Memory B cell (primary cell): ENCODE measurements around the gene FAM204A.
A peak's percentile ranks its signal among the peaks of the same experiment; 100 is the strongest.

Experiments used
- ATAC-seq: fragments of 150-1000 bp; cut with Tn5 transposase; 2 replicates; pipeline ENCODE4 v1.10.0; 2021; ENCODE audit warnings: low read depth, mild to moderate bottlenecking, moderate library complexity
- DNase-seq, 2 donors: peaks; one replicate each; pipeline ENCODE4 v3.0.0; 2022; ENCODE audit warnings: low spot score in 2 of 2
- H3K27ac Mint-ChIP-seq: one replicate; pipeline ENCODE4 v1.8.0; 2022; ENCODE audit warnings: mild to moderate bottlenecking, moderate library complexity, mixed read lengths
- H3K27me3 Mint-ChIP-seq: one replicate; pipeline ENCODE4 v1.8.0; 2022; ENCODE audit warnings: mixed read lengths
- H3K36me3 Mint-ChIP-seq: one replicate; pipeline ENCODE4 v1.8.0; 2022; ENCODE audit warnings: mild to moderate bottlenecking, mixed read lengths
- H3K4me1 Mint-ChIP-seq: one replicate; pipeline ENCODE4 v1.8.0; 2022; ENCODE audit warnings: mixed read lengths
- H3K4me3 Mint-ChIP-seq: one replicate; pipeline ENCODE4 v1.8.0; 2022; ENCODE audit warnings: mild to moderate bottlenecking, moderate library complexity, mixed read lengths
- H3K9me3 Mint-ChIP-seq: one replicate; pipeline ENCODE4 v1.8.0; 2022; ENCODE audit warnings: mixed read lengths

The FAM204A gene

DNA sequence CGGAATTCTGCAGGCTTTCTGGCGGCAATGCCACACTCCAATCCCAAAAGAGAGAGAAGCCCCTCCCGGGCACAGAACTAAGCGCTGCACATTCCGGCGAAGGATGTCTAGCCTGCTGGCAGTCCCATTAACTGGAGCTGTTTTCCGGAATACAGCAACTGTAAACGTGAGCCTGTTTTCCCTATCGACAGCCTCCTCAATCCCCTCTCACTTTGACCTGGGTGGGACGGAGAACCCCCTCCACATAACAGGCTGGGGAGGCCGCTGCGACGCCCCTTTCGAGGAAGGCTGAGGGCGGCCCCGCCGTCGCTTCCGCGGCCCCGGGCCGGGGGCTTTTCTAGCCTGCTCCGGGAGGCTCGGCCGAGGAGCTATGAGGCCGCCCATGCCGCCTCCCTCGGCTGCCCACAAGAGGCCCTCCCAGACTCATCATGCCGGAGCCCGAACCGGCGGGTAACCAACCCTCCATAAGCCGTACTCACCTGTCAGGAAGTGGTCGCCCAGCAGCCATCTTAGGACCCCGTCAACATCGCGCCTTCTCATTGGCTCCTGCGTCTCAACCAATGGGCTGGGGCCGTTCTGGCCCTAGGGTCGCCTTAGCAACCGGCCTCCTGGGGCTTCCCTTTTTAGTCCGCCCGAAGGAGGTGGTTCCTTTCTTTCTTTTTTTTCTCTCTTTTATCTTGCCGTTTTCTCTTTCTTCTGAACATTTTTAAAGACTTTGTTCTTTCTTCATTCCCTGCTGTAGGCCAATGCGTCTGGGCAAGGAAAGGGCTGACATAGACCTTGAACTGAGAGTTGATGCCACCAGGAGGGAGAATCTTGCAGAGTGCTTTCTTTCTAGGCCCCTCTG is at the start of gene FAM204A:
FAM204A (minus strand) TSS at position 534 of the 847 bp plus-strand sequence. CDS start 5,909 bp downstream, outside the sequence.
- peak within 1 kb of the TSS; percentile 94 for H3K4me3 Mint-ChIP-seq
- no peaks in the 10 kb centered on the region for H3K36me3 Mint-ChIP-seq
- no peaks in the 10 kb centered on the region for H3K9me3 Mint-ChIP-seq
- peak within 1 kb of the TSS; percentile 91 for H3K27ac Mint-ChIP-seq
- DNase-seq (peak; percentile 98), ATAC-seq (peak; percentile 99)
- peaks cover 17% of the 10 kb centered on the region for H3K4me1 Mint-ChIP-seq
- H3K27me3 Mint-ChIP-seq, result no peaks in the 10 kb centered on the region

- Mint-ChIP-seq H3K9me3 (peaks cover 4% of the 10 kb centered on the region), H3K27ac (no peak overlapping the region), H3K4me1 (no peaks in the 10 kb centered on the region), H3K4me3 (no peak overlapping the region), H3K36me3 (no peaks in the 10 kb centered on the region), H3K27me3 (peaks cover 8% of the 10 kb centered on the region)
- no peak for DNase-seq
- ATAC-seq, result no peak
Measured at GRCh38 chr10:118383699-118384098, 41.6 kb upstream of the FAM204A start.

- H3K27me3 Mint-ChIP-seq, result peaks cover 8% of the 10 kb centered on the region
- H3K4me3 Mint-ChIP-seq, result no peak overlapping the region
- no peaks in the 10 kb centered on the region for H3K4me1 Mint-ChIP-seq
- DNase-seq, result no peak
- ATAC-seq, result no peak
- H3K36me3 Mint-ChIP-seq, result no peaks in the 10 kb centered on the region
- H3K9me3 Mint-ChIP-seq, result peaks cover 4% of the 10 kb centered on the region
- H3K27ac Mint-ChIP-seq, result no peak overlapping the region
Measured at GRCh38 chr10:118383063-118383689, 41.1 kb upstream of the FAM204A start.

- no peaks in the 10 kb centered on the region for H3K36me3 Mint-ChIP-seq
- no peak for DNase-seq
- H3K4me1 Mint-ChIP-seq, result no peaks in the 10 kb centered on the region
- no peaks in the 10 kb centered on the region for H3K9me3 Mint-ChIP-seq
- no peak for ATAC-seq
- no peak overlapping the region for H3K4me3 Mint-ChIP-seq
- H3K27ac Mint-ChIP-seq, result no peak overlapping the region
- peaks cover 12% of the 10 kb centered on the region for H3K27me3 Mint-ChIP-seq
Measured at GRCh38 chr10:118374404-118374803, 32.3 kb upstream of the FAM204A start.

GRCh38 chr10:118373786-118374185 is 31.7 kb upstream of the FAM204A start:
- Mint-ChIP-seq H3K27ac (no peak overlapping the region), H3K9me3 (no peaks in the 10 kb centered on the region), H3K4me3 (no peak overlapping the region), H3K27me3 (peaks cover 10% of the 10 kb centered on the region), H3K4me1 (no peaks in the 10 kb centered on the region), H3K36me3 (no peaks in the 10 kb centered on the region)
- DNase-seq, result no peak
- no peak for ATAC-seq

- H3K9me3 Mint-ChIP-seq, result peaks cover 8% of the 10 kb centered on the region
- DNase-seq (no peak), ATAC-seq (no peak)
- no peak overlapping the region for H3K4me3 Mint-ChIP-seq
- H3K36me3 Mint-ChIP-seq, result peaks cover 1% of the 10 kb centered on the region
- peaks cover 10% of the 10 kb centered on the region for H3K27me3 Mint-ChIP-seq
- no peak overlapping the region for H3K27ac Mint-ChIP-seq
- no peaks in the 10 kb centered on the region for H3K4me1 Mint-ChIP-seq
Measured at GRCh38 chr10:118370499-118370898, 28.4 kb upstream of the FAM204A start.

GRCh38 chr10:118369641-118370205 is 27.6 kb upstream of the FAM204A start:
- H3K27ac Mint-ChIP-seq, result no peak overlapping the region

GRCh38 chr10:118365702-118366101 is 23.6 kb upstream of the FAM204A start:
- Mint-ChIP-seq H3K4me3 (no peak overlapping the region), H3K4me1 (no peaks in the 10 kb centered on the region)

More at GRCh38 chr10:118369641-118370205, 27.6 kb upstream of the FAM204A start:
- H3K36me3 Mint-ChIP-seq, result peaks cover 1% of the 10 kb centered on the region
- ATAC-seq, result no peak
- no peak overlapping the region for H3K4me3 Mint-ChIP-seq
- no peaks in the 10 kb centered on the region for H3K4me1 Mint-ChIP-seq
- DNase-seq, result no peak
- H3K9me3 Mint-ChIP-seq, result peaks cover 11% of the 10 kb centered on the region
- peaks cover 10% of the 10 kb centered on the region for H3K27me3 Mint-ChIP-seq

GRCh38 chr10:118362103-118362502 is 20.0 kb upstream of the FAM204A start:
- peaks cover 8% of the 10 kb centered on the region for H3K9me3 Mint-ChIP-seq
- DNase-seq, result no peak
- H3K27me3 Mint-ChIP-seq, result peaks cover 5% of the 10 kb centered on the region
- H3K27ac Mint-ChIP-seq, result no peak overlapping the region
- no peaks in the 10 kb centered on the region for H3K4me1 Mint-ChIP-seq
- H3K36me3 Mint-ChIP-seq, result peaks cover 1% of the 10 kb centered on the region
- H3K4me3 Mint-ChIP-seq, result no peak overlapping the region
- ATAC-seq, result no peak

More at GRCh38 chr10:118365702-118366101, 23.6 kb upstream of the FAM204A start:
- no peak for DNase-seq
- no peak for ATAC-seq
- peaks cover 4% of the 10 kb centered on the region for H3K27me3 Mint-ChIP-seq
- H3K27ac Mint-ChIP-seq, result no peak overlapping the region
- H3K36me3 Mint-ChIP-seq, result peaks cover 1% of the 10 kb centered on the region
- peaks cover 11% of the 10 kb centered on the region for H3K9me3 Mint-ChIP-seq

DNA sequence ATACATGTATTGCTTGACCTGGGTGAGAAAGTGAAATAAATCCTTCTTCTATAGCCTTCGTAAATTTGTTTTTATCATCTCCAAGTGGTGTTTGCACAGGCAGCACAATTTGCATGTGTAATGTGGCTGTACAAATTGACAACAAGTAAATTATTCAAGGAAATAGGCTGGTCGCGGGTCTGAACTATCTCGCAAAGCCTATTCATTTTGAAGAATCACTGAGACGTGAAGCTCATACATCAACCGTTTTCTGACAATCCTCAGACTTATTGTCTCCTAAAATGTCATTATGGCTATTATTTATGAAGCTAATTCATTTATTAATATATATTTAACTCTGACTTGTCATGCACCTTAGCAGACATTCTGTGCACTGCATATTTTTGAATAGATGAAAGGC is 16.2 kb upstream of the FAM204A start:
- Mint-ChIP-seq H3K27ac (no peak overlapping the region), H3K9me3 (no peaks in the 10 kb centered on the region)
- DNase-seq, result no peak

DNA sequence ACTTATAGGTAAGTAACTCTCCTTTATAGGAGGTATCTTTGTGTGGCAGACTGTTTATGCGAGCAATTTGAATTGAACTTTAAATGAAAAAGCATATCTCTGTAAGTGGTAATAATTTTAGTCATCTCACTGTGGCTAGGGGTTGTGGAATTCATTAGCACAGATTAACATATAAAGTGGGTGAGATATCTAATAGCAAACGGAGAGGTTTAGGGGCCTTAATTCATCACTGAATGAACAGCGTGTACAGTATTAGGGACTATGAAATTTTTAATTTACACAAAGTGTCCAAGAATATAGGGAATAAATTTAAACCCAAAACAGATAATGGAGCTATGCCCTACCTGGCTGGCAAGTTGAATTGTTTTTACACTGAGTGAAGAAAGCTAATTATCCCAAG is 15.7 kb upstream of the FAM204A start:
- DNase-seq (no peak), ATAC-seq (no peak)
- H3K4me3 Mint-ChIP-seq, result no peak overlapping the region
- H3K27me3 Mint-ChIP-seq, result peaks cover 5% of the 10 kb centered on the region
- H3K36me3 Mint-ChIP-seq, result no peaks in the 10 kb centered on the region
- no peaks in the 10 kb centered on the region for H3K9me3 Mint-ChIP-seq
- no peak overlapping the region for H3K27ac Mint-ChIP-seq
- H3K4me1 Mint-ChIP-seq, result no peaks in the 10 kb centered on the region

More for the DNA sequence above, 16.2 kb upstream of the FAM204A start:
- no peaks in the 10 kb centered on the region for H3K4me1 Mint-ChIP-seq
- H3K27me3 Mint-ChIP-seq, result peaks cover 5% of the 10 kb centered on the region
- H3K4me3 Mint-ChIP-seq, result no peak overlapping the region
- ATAC-seq, result no peak
- no peaks in the 10 kb centered on the region for H3K36me3 Mint-ChIP-seq

- H3K27ac Mint-ChIP-seq, result no peak overlapping the region
- ATAC-seq, result no peak
- H3K36me3 Mint-ChIP-seq, result no peaks in the 10 kb centered on the region
- H3K4me3 Mint-ChIP-seq, result no peak overlapping the region
- no peaks in the 10 kb centered on the region for H3K9me3 Mint-ChIP-seq
- H3K4me1 Mint-ChIP-seq, result no peaks in the 10 kb centered on the region
- no peak for DNase-seq
- peaks cover 9% of the 10 kb centered on the region for H3K27me3 Mint-ChIP-seq
Measured at GRCh38 chr10:118356628-118357027, 14.5 kb upstream of the FAM204A start.

DNA sequence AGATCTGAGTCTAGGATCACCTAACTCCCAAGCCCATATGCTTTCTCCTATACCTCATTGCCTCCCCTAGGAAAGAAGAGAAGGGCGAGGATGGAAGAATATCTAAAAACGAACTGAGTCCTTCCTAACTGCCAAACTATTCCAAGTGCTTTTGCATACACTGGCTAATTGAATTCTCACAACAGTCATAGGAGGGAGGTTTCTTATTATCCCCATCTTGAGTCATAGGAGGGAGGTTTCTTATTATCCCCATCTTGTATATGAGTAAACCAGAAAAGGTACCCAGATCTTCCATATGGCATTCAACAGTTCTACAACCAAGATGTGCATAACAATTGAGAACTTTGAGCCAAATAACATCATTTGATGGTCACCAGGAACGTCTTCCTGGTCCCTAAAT is 13.1 kb upstream of the FAM204A start:
- ATAC-seq (no peak), DNase-seq (no peak)
- Mint-ChIP-seq H3K36me3 (no peaks in the 10 kb centered on the region), H3K27me3 (peaks cover 13% of the 10 kb centered on the region), H3K27ac (no peak overlapping the region), H3K9me3 (no peaks in the 10 kb centered on the region), H3K4me1 (no peaks in the 10 kb centered on the region), H3K4me3 (no peak overlapping the region)

GRCh38 chr10:118349235-118349634 is 7.1 kb upstream of the FAM204A start:
- no peak for DNase-seq
- Mint-ChIP-seq H3K9me3 (no peaks in the 10 kb centered on the region), H3K27ac (no peak overlapping the region), H3K27me3 (peaks cover 11% of the 10 kb centered on the region), H3K4me3 (no peak overlapping the region), H3K4me1 (no peaks in the 10 kb centered on the region), H3K36me3 (no peaks in the 10 kb centered on the region)
- no peak for ATAC-seq
